ENCODE data around the gene CARD14.
A peak's percentile ranks its signal among the peaks of the same experiment; 100 is the strongest.
"Not testable (repeated sequence)": the region's sequence is repeated elsewhere in the genome, so short reads cannot be mapped to it uniquely, and the experiment has no call there.

Gene CARD14

DNA sequence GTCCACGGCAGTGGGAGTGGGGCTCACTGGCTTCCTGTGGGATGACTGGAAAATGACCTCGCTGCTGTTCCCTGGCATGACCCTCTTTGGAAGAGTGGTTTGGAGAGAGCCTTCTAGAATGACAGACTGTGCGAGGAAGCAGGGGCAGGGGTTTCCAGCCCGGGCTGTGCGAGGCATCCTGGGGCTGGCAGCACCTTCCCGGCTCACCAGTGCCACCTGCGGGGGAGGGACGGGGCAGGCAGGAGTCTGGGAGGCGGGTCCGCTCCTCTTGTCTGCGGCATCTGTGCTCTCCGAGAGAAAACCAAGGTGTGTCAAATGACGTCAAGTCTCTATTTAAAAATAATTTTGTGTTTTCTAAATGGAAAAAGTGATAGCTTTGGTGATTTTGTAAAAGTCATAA lies 83.0 kb downstream of the CARD14 start:
- POLR2A ChIA-PET (ENCODE audit: low non-redundant PET): interaction anchor here (0.5 kb wide), 1 partner anchor 112 kb away, joined by 3 read pairs; no protein-coding TSS in a partner anchor
- TF ChIP-seq, protein P1, sequence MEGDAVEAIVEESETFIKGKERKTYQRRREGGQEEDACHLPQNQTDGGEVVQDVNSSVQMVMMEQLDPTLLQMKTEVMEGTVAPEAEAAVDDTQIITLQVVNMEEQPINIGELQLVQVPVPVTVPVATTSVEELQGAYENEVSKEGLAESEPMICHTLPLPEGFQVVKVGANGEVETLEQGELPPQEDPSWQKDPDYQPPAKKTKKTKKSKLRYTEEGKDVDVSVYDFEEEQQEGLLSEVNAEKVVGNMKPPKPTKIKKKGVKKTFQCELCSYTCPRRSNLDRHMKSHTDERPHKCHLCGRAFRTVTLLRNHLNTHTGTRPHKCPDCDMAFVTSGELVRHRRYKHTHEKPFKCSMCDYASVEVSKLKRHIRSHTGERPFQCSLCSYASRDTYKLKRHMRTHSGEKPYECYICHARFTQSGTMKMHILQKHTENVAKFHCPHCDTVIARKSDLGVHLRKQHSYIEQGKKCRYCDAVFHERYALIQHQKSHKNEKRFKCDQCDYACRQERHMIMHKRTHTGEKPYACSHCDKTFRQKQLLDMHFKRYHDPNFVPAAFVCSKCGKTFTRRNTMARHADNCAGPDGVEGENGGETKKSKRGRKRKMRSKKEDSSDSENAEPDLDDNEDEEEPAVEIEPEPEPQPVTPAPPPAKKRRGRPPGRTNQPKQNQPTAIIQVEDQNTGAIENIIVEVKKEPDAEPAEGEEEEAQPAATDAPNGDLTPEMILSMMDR (conservative IDR thresholded peaks at IDR 0.05; ENCODE audit: low read depth): peak; percentile 89
- H3K27ac ChIP-seq: peak overlapping the region; percentile 47
- DNase-seq (ENCODE audit: low spot score): peak; percentile 80
- CTCF ChIA-PET: interaction anchor here (0.6 to 1.1 kb wide), 3 partner anchors 57 to 104 kb away, joined by 3 to 4 read pairs (median 3); no protein-coding TSS in a partner anchor

DNA sequence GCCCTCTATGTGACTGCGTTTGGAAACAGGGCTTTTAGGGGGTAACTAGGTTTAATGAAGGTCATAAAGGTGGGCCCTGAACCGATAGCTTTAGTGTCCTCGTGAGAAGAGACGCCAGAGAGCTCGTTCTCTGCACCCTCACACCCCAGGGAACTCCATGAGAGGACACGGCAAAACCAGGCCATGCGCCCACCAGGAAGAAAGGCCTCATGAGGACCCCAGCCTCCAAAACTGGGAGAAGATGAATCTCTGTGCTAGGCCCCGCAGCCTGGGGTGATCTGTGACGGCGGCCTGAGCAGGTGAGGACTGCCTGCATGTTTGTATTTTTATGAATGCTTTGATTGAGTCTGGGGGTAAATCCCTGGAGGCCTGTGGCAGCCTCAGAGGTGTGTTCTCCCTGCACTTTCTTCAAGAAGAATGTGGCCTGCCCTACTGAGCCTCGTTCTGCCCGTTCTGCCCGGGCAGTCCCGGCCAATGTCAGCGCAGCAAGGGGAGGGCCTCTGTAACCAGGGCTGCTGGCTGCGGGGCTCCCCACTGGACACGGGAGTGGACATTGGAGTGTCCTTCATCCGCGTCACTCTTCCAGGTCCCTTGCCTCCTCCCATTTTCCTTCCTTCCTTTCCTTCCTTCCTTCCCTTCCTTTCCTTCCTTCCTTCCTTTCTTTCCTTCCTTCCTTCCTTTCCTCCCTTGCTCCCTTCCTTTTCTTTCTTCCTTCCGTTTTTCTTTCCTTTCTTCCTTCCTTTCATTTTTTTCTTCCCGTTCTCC lies 84.0 kb downstream of the CARD14 start:
- no peak for DNase-seq (ENCODE audit: low spot score)
- peak overlapping the region; percentile 98 for H3K27ac ChIP-seq
- ChIA-PET CTCF (interaction anchor here (0.6 to 1.1 kb wide), 3 partner anchors 58 to 105 kb away, joined by 3 to 4 read pairs (median 3); no protein-coding TSS in a partner anchor), POLR2A (ENCODE audit: low non-redundant PET) (interaction anchor here (0.5 kb wide), 1 partner anchor 113 kb away, joined by 3 read pairs; no protein-coding TSS in a partner anchor)
- TF ChIP-seq, protein P1 (conservative IDR thresholded peaks at IDR 0.05; ENCODE audit: low read depth): no peak

DNA sequence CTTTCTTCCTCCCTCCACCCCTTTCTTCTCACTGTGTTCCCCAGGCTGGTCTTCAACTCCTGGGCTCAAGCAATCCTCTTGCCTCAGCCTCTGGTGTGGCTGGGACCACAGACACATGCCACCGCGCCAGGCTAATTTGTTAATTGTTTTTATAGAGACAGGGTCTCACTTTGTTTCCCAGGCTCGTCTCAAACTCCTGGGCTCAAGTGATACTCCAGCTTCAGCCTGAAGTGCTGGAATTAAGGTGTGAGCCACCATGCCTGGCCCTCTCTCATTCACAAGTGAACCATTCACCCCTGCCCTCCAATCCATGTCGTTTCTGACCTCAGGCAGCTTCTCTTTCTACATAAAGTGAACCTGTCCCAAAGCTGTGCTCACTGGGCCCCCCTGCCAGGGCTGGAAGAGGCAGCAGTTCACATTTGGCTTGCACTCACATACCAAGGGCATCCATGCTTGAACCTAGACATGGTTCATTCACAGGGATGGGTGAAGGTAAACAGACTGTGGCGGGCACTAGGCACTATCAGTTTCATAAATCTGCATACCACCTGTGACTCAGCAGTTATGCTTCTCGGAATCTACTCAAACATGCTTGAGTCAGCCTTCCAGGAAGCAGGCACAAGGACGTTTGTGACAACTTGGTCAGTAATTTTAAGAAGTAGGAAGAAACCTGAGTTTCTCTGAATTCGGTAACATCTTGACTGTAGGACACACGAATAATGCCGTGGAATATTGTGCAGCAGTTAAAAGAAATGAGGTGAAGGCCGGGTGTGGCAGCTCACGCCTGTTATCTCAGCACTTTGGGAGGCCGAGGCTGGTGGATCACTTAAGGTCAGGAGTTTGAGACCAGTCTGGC lies 84.8 kb downstream of the CARD14 start:
- H3K27ac ChIP-seq: peak overlapping the region; percentile 98
- DNase-seq (ENCODE audit: low spot score): peak; percentile 76
- CTCF ChIA-PET: interaction anchor here (0.9 kb wide), 1 partner anchor 172 kb away, joined by 3 read pairs; no protein-coding TSS in a partner anchor
- POLR2A ChIA-PET (ENCODE audit: low non-redundant PET): interaction anchor here (0.6 kb wide), 1 partner anchor 35 kb away, joined by 3 read pairs; the partner anchor contains the start of gene SGSH
- TF ChIP-seq, protein P1 (conservative IDR thresholded peaks at IDR 0.05; ENCODE audit: low read depth): no peak

DNA sequence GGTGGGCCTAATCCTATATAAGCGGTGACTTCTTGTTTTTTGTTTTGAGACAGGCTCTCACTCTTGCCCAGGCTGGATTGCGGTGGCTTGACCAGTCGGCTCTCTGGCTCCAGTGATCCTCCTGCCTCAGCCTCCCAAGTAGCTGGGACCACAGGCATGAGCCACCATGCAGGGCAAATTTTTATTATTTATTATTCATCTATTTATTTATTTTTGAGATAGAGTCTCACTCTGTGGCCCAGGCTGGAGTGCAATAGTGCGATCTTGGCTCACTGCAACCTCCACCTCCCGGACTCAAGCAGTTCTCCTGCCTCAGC lies 86.2 kb downstream of the CARD14 start:
- POLR2A ChIA-PET (ENCODE audit: low non-redundant PET): no interaction called here
- TF ChIP-seq, protein P1 (conservative IDR thresholded peaks at IDR 0.05; ENCODE audit: low read depth): no peak

DNA sequence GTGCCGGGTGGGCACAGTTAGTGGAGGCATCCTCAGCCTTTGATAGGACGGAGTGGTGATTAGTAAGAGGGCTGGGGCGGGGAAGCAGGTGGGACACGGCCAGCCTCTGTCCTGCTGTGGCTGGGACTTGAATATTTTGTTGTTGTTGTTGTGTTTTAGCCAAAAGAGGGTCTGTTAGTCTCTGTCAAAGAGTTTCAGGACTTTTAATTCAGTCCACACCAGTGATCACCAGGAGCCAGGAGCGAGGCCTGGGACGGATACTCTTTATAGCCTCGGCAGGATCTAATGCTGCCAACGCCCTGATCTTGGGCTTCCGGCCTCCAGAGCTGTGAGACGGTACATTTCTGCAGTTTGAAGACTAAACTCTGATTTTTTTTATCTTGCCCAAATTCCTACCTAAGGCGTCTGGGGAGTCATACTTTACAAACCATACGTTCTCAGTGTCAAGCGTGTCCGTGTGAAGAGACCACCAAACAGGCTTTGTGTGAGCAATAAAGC lies 87.9 kb downstream of the CARD14 start:
- CTCF ChIA-PET: interaction anchor here (0.7 kb wide), 1 partner anchor 119 kb away, joined by 3 read pairs; no protein-coding TSS in a partner anchor
- POLR2A ChIA-PET (ENCODE audit: low non-redundant PET): interaction anchor here (0.5 kb wide), 1 partner anchor 150 kb away, joined by 3 read pairs; no protein-coding TSS in a partner anchor
- DNase-seq (ENCODE audit: low spot score): no peak
- TF ChIP-seq, protein P1 (conservative IDR thresholded peaks at IDR 0.05; ENCODE audit: low read depth): no peak
- peak overlapping the region; percentile 98 for H3K27ac ChIP-seq

More for the DNA sequence above, 86.2 kb downstream of the CARD14 start:
- DNase-seq (ENCODE audit: low spot score): no peak
- CTCF ChIA-PET: interaction anchor here (0.7 to 0.9 kb wide), 2 partner anchors 68 to 250 kb away, joined by 3 read pairs; no protein-coding TSS in a partner anchor
- peak overlapping the region; percentile 98 for H3K27ac ChIP-seq

DNA sequence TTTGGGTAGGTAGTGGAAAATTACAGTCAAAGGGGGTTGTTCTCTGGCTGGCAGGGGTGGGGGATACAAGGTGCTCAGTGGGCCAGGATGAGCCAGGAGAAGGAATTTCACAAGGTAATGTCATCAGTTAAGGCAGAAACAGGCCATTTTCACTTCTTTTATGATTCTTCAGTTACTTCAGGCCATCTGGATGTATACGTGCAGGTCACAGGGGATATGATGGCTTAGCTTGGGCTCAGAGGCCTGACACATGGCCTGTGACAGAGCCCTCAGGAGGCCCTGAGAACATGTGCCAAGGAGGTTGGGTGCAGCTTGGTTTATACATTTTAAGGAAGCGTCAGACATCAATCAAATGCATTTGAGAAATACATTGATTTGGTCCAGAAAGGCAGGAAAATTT lies 88.5 kb downstream of the CARD14 start:
- peak overlapping the region; percentile 98 for H3K27ac ChIP-seq
- ChIA-PET CTCF (interaction anchor here (0.7 kb wide), 1 partner anchor 118 kb away, joined by 3 read pairs; no protein-coding TSS in a partner anchor), POLR2A (ENCODE audit: low non-redundant PET) (interaction anchor here (0.5 kb wide), 1 partner anchor 150 kb away, joined by 3 read pairs; no protein-coding TSS in a partner anchor)
- DNase-seq (ENCODE audit: low spot score): not testable (repeated sequence)

Measured in RWPE1 (cell line).